ENCODE results near the gene RTN4R.

Gene RTN4R

DNA sequence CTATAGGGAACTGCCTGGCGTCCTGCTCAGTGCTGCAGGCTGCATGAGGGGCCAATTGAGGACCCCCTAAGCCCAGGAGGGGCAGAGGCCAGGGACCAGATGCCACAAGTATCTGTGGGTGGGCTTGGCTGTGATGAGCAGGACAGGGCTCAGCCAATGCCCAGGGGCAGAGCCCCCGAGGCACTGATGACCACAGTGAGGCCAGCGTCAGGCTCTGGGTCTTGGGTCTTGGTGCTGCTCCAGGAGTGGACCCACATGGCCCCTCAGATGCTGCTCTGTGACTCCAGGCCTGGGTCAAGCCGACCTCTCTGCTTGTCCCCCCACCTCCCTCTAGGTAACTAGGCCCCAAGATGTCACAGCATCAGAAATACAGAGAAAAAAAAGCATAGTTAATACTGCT is 50.6 kb downstream of the RTN4R start:
- DNase-seq (ENCODE audit: extremely low read depth, low read depth) = no peak
- TF ChIP-seq, protein P1, sequence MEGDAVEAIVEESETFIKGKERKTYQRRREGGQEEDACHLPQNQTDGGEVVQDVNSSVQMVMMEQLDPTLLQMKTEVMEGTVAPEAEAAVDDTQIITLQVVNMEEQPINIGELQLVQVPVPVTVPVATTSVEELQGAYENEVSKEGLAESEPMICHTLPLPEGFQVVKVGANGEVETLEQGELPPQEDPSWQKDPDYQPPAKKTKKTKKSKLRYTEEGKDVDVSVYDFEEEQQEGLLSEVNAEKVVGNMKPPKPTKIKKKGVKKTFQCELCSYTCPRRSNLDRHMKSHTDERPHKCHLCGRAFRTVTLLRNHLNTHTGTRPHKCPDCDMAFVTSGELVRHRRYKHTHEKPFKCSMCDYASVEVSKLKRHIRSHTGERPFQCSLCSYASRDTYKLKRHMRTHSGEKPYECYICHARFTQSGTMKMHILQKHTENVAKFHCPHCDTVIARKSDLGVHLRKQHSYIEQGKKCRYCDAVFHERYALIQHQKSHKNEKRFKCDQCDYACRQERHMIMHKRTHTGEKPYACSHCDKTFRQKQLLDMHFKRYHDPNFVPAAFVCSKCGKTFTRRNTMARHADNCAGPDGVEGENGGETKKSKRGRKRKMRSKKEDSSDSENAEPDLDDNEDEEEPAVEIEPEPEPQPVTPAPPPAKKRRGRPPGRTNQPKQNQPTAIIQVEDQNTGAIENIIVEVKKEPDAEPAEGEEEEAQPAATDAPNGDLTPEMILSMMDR (IDR thresholded peaks at IDR 0.05; ENCODE audit: low read depth, low read length, missing control alignments) = no peak
- H3K4me3 ChIP-seq (replicated peaks; ENCODE audit: low read depth, low read length) = no peak overlapping the region

DNA sequence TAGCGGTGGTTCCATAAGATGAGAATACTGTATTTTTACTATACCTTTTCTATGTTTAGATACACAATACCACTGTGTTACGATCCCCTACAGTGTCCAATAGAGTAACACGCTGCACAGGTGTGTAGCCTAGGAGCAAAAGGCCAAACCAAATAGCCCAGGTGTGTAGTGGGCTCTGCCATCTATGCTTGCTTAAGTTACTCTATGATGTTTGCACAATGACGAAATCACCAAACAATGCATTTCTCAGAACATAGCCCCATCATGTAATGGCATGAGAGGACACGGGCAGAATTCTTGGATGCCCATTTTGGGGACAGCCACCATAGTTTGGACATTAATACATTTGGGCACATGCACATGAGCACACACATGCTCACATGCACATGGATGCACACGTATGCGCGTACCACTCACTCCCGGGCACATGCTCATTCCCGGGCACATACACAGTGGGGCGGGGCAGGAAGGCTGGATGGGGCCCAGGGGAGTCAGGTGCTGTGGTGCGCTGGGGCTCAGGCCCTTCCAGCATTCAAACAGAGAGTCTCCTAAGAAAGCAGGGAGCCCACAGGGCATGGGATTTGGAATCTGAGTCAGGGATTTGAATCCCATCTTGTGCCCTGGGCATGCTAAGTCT is 51.1 kb downstream of the RTN4R start:
- DNase-seq (ENCODE audit: extremely low read depth, low read depth) = no peak
- TF ChIP-seq, protein P1 (IDR thresholded peaks at IDR 0.05; ENCODE audit: low read depth, low read length, missing control alignments) = no peak
- H3K4me3 ChIP-seq (replicated peaks; ENCODE audit: low read depth, low read length) = no peak overlapping the region

DNA sequence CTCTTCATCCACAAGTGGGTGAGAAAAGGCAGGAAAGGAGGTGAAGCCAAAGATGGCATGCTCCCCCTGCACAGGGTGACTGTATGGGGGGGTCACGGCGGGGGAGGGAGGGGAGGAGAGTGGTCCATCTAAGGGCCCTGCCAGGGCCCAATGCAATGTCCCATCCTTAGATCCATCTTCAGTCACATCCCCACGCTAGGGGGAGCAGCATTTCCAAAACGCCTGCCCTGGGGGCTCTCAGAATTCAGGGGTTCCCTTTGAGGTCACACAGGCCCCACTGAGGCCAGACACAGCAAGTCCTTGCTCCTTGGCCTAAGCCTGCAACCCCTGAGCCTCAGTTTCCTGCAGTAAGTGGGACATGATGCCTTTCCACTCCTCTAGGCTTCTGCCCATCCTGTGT is 52.4 kb downstream of the RTN4R start:
- TF ChIP-seq, protein P1 (IDR thresholded peaks at IDR 0.05; ENCODE audit: low read depth, low read length, missing control alignments) = peak; percentile 4
- DNase-seq (ENCODE audit: extremely low read depth, low read depth) = no peak
- no peak overlapping the region for H3K4me3 ChIP-seq (replicated peaks; ENCODE audit: low read depth, low read length)

DNA sequence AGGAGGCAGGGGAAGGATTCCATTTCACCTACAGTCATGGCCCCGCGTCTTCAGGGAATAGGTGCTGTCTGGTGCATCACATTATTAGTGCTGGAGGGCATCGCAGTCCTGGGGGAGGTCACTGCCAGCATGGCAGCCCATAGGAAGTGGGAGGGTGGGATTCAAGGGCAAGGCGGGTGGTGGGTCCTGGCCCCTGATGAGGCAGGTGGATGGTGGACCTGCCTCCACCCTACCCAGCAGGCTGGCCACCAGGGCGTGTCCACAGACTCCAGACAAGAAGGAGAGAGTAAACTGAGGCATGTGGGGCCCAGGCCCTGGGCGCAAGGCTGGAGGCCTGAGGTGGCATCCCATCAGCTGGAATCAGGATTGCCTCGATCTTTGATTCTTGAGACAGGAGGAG is 53.3 kb downstream of the RTN4R start:
- TF ChIP-seq, protein P1 (IDR thresholded peaks at IDR 0.05; ENCODE audit: low read depth, low read length, missing control alignments) = no peak
- no peak for DNase-seq (ENCODE audit: extremely low read depth, low read depth)
- no peak overlapping the region for H3K4me3 ChIP-seq (replicated peaks; ENCODE audit: low read depth, low read length)

DNA sequence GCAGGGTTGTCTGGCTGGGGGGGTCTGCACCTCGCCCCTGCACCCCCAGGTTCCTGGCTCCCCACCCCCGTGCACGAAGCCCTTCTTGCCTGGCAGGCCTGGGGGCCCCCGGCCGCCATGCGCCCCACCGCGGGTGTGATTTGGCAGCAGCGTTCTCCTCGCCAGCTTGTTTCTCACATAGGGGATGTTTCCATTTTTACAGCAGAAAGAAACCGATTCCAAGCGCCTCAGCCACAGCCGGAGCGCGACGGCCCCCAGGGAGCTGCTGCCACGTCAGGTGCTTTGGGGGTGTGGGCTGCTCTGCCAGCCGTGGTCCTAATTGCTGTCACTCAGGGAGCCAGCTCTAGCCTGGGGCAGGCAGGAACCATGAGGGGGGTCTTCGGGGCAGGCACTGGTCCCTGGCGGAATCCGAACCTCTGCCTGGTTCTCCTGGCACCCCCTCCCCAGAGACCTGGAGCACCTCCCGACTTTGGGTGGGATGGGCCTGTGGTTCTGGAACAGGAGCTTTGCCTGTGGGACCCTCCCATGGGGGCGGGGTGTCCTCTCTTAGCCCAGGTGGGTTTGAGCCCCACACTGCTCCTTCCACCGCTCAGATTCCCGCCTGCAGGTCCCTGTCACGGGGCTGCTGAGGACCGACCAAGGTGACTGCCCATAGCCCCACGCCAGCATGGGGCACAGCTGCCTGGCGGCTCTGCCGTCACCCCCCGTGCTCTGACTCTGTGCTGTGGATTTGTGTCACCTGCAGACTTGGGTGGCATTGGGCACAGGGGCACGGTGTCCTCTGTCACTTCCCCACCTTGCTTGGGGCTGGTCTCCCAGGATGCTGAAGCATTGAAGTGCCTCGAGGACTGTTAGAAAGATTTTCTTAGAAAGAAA is 54.0 kb downstream of the RTN4R start:
- DNase-seq (ENCODE audit: extremely low read depth, low read depth) = no peak
- TF ChIP-seq, protein P1 (IDR thresholded peaks at IDR 0.05; ENCODE audit: low read depth, low read length, missing control alignments) = no peak

DNA sequence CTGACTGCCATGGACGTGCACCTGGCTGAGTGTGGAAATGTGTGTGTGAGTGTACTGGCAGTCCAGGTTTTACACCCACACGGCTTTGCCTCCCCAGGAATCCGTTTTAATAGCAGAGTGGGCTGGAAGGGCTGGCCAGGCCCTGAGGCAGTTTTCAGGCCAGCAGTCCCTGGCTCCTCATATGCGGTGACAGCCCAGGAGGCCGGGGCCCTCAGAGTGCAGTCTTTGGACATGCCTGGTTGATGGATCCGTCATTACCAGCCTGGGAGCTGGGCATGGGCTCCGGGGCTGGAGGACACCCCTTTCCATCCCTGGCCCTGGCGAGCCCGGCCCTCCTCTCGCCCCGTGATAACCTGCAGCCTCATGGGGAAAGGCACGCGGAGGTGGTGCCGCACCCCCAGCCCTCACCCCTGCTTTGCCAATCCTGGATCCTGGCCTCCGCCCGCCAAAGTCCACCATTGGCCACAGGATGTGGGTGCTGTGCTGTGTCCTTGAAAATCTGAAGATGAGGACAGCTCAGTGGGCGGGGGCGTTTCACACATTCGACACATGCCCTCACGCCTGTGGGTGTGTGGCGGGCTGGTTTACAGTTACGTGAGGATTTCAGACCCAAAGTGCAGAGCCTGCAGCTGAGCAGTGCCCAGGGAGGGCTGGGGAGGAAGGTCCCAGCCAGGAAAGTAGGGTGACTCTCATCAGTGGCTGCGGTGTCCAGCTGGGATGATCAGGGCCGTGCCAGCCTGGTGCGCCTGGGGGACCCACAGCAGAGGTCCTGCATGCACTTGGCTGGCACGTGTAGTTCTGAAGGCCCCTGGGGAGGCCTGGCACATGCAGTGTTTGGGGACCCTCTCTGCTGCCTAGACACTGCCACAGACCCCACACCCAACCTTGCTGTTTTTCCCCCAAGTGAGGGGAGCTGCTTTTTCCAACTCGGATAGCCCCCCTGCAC is 55.1 kb downstream of the RTN4R start:
- TF ChIP-seq, protein P1 (IDR thresholded peaks at IDR 0.05; ENCODE audit: low read depth, low read length, missing control alignments) = no peak
- H3K4me3 ChIP-seq (replicated peaks; ENCODE audit: low read depth, low read length) = no peak overlapping the region

More for the DNA sequence above, 54.0 kb downstream of the RTN4R start:
- H3K4me3 ChIP-seq (replicated peaks; ENCODE audit: low read depth, low read length) = no peak overlapping the region

More for the DNA sequence above, 55.1 kb downstream of the RTN4R start:
- no peak for DNase-seq (ENCODE audit: extremely low read depth, low read depth)
